Measurements from ENCODE around the gene CDC42BPB. TPM values are rescaled to one million over a fixed set of nuclear protein-coding genes. Genes with fewer than 3 reads are reported as not detected.

The CDC42BPB gene
- total RNA-seq, 1 experiment from 2014 or later = 1.6 TPM

DNA sequence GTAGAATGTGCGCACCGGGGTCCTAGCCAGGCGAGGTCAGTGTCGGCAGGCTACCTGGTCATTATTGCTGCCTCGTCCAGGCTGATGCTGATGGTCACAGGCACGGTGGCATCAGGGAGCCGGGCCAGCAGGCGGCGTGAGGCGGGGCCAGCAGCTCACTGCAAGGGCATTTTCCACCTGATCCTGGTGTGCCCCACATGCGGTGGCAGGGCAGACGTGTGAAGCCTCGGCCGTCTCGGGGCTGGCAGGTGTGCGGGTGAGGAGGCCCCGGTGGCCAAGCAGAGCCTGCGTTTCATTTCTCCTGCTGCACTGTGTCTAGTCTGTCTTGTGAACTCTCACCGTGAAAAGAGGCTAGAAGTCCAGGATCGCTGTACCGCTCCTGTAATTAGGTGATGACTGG, 146.9 kb downstream of the CDC42BPB start:
- peaks cover 24% of the 10 kb centered on the region for H3K36me3 ChIP-seq (ENCODE audit: insufficient read depth, low read length)
- H3K4me3 ChIP-seq (ENCODE audit: low read length) = no peak overlapping the region
- H3K27ac ChIP-seq (ENCODE audit: low read length) = peak overlapping the region; percentile 98
- peaks cover 55% of the 10 kb centered on the region for H3K4me1 ChIP-seq (ENCODE audit: low read length)
- no peaks in the 10 kb centered on the region for H3K9me3 ChIP-seq (ENCODE audit: low read length)
- H3K9ac ChIP-seq (ENCODE audit: low read length) = no peak overlapping the region
- H3K9me2 ChIP-seq (replicated peaks; ENCODE audit: insufficient read depth, low read length) = no peaks in the 10 kb centered on the region
- no peak overlapping the region for H2AFZ ChIP-seq (ENCODE audit: low read length)
- DNase-seq = no peak
- 0 out of 2 replicates have a peak, but pooled peaks cover 5% of the 10 kb centered on the region for H3K79me2 ChIP-seq (ENCODE audit: low read length)
- no peaks in the 10 kb centered on the region for H3K27me3 ChIP-seq (ENCODE audit: low read length)
- no peaks in the 10 kb centered on the region for H4K20me1 ChIP-seq (ENCODE audit: insufficient read depth, low read depth, low read length)
- H3K4me2 ChIP-seq (ENCODE audit: low read depth, low read length, poor library complexity, severe bottlenecking) = no peak overlapping the region

DNA sequence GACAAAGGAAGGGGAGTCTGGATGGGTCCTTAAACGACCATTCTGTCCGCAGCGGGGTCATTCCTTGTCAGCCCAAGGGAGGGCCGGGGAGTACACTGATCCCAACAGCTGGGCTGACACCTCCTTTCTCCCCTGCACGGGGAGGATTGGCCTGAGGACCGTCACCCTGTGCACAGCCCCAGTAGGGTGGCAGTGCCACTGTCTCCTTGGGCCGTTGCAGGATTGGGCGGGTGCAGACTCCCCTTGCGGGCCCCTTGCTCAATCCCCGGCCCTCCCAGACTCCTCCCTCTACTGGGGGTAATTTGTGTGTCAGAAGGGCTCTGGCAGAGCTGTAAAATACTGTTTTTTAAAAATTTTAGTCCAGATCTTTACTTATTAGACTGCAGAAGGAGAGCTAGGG, 147.4 kb downstream of the CDC42BPB start:
- Histone ChIP-seq H3K27ac (ENCODE audit: low read length) (peak overlapping the region; percentile 98), H4K20me1 (ENCODE audit: insufficient read depth, low read depth, low read length) (no peaks in the 10 kb centered on the region), H2AFZ (ENCODE audit: low read length) (no peak overlapping the region), H3K9me2 (replicated peaks; ENCODE audit: insufficient read depth, low read length) (no peaks in the 10 kb centered on the region), H3K4me1 (ENCODE audit: low read length) (peaks cover 49% of the 10 kb centered on the region), H3K27me3 (ENCODE audit: low read length) (no peaks in the 10 kb centered on the region), H3K4me3 (ENCODE audit: low read length) (no peak overlapping the region), H3K4me2 (ENCODE audit: low read depth, low read length, poor library complexity, severe bottlenecking) (no peak overlapping the region), H3K36me3 (ENCODE audit: insufficient read depth, low read length) (peaks cover 28% of the 10 kb centered on the region), H3K9me3 (ENCODE audit: low read length) (no peaks in the 10 kb centered on the region), H3K9ac (ENCODE audit: low read length) (no peak overlapping the region), H3K79me2 (ENCODE audit: low read length) (0 out of 2 replicates have a peak, but pooled peaks cover 5% of the 10 kb centered on the region)
- DNase-seq = no peak

DNA sequence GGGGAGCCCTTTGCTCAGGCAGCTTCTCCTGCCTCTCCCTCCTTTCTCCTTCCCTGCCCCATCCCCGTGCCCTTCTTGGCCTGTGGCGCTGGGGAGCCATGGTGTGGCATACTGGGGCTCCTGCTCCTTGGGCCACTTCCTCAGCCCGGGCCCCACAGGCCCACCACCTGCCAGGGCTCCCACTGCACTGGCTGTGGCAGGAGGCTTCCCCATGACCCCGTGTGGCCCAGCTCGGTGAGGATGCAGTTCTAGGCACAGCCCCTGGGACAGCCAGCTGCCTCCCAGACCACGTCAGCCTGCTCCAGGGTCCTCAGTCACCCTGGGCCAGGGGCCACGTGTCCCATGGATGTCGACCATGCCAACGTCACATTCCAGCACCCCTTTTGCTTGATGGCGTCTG, 147.9 kb downstream of the CDC42BPB start:
- Histone ChIP-seq H3K4me2 (ENCODE audit: low read depth, low read length, poor library complexity, severe bottlenecking) (no peak overlapping the region), H3K9me2 (replicated peaks; ENCODE audit: insufficient read depth, low read length) (no peaks in the 10 kb centered on the region), H3K9me3 (ENCODE audit: low read length) (no peaks in the 10 kb centered on the region), H3K4me3 (ENCODE audit: low read length) (no peak overlapping the region), H3K4me1 (ENCODE audit: low read length) (peaks cover 45% of the 10 kb centered on the region), H3K27ac (ENCODE audit: low read length) (peak overlapping the region; percentile 98), H3K79me2 (ENCODE audit: low read length) (0 out of 2 replicates have a peak, but pooled peaks cover 5% of the 10 kb centered on the region), H3K9ac (ENCODE audit: low read length) (no peak overlapping the region), H3K36me3 (ENCODE audit: insufficient read depth, low read length) (peaks cover 28% of the 10 kb centered on the region), H3K27me3 (ENCODE audit: low read length) (no peaks in the 10 kb centered on the region), H4K20me1 (ENCODE audit: insufficient read depth, low read depth, low read length) (no peaks in the 10 kb centered on the region), H2AFZ (ENCODE audit: low read length) (no peak overlapping the region)
- DNase-seq = no peak

DNA sequence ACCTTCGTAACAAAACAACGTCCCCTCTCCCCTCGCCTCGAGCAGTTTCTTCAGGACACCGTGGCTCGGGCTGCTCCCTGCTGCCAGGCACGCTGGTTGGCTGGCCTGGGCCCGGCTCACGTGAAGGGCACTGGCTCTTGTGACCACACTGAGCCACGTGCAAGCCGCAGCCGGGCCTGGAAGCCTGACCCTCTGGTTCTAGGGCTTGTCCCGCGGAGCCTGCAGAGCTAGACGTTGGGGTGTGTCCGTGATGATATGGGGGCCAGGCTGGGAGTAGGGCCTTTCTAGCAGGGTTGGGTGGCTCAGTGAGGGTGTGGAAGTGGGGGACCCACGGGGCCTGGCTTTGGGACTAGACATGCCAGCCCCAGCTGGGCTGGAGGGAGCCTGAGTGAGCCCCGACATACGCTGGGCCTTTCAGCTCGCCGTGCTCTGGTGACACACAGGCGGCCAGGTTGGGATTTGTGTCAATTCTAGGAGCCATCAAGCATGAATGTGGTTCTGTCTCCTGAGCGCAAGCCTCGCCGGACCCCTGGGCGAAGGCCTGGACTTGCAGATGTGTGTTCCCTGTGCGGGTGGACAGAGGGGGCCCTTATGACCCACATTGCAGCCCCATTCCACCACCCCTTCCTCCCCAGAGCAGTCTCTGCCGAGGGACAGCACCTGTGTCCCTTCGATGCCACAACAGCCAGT, 148.4 kb downstream of the CDC42BPB start:
- no peak overlapping the region for H3K4me3 ChIP-seq (ENCODE audit: low read length)
- peaks cover 5% of the 10 kb centered on the region; the same call in 1 of the 2 replicates for H3K79me2 ChIP-seq (ENCODE audit: low read length)
- no peak overlapping the region for H3K4me2 ChIP-seq (ENCODE audit: low read depth, low read length, poor library complexity, severe bottlenecking)
- no peaks in the 10 kb centered on the region for H3K27me3 ChIP-seq (ENCODE audit: low read length)
- no peaks in the 10 kb centered on the region for H4K20me1 ChIP-seq (ENCODE audit: insufficient read depth, low read depth, low read length)
- no peak overlapping the region for H2AFZ ChIP-seq (ENCODE audit: low read length)
- peaks cover 39% of the 10 kb centered on the region for H3K4me1 ChIP-seq (ENCODE audit: low read length)
- H3K9ac ChIP-seq (ENCODE audit: low read length) = no peak overlapping the region
- no peaks in the 10 kb centered on the region for H3K9me3 ChIP-seq (ENCODE audit: low read length)
- DNase-seq = no peak
- no peaks in the 10 kb centered on the region for H3K9me2 ChIP-seq (replicated peaks; ENCODE audit: insufficient read depth, low read length)
- H3K36me3 ChIP-seq (ENCODE audit: insufficient read depth, low read length) = peaks cover 31% of the 10 kb centered on the region
- peak overlapping the region; percentile 98 for H3K27ac ChIP-seq (ENCODE audit: low read length)

DNA sequence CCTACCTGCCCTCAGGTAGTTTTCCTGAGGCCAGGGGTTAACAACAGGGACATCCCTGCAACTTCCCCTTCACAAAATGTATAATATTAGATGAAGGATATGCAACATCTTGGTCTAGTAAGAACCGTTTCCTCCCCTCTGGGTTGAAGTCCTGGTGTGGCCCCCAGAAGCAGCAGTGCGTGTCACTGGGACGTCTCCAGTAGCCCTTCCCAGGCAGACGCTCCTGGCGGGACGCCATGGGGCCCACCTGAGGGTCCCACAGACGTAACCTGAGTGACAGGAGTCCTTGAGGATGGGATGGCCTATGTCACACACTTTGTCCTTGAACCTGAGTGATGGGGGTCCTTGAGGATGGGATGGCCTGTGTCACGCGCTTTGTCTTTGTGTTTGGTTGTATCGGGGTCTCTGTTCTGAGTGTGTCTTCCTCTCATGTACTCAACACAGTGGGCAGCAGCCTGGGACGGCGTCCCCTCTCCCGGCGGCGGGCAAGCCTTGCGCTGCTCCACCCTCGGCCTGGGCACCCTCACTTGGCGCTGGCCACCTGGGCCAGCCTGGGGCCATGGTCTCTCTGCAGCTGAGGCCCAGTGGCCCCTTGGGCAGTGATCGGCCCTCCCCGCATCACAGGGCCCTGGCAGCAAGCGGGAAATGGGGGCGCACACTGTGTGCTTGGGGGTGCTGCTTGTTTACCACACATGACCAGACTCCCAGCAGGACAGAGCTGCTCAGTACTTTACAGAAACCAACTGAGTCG, 149.2 kb downstream of the CDC42BPB start:
- peaks cover 39% of the 10 kb centered on the region for H3K36me3 ChIP-seq (ENCODE audit: insufficient read depth, low read length)
- H3K4me2 ChIP-seq (ENCODE audit: low read depth, low read length, poor library complexity, severe bottlenecking) = no peak overlapping the region
- H3K9me3 ChIP-seq (ENCODE audit: low read length) = no peaks in the 10 kb centered on the region
- DNase-seq = no peak
- no peaks in the 10 kb centered on the region for H4K20me1 ChIP-seq (ENCODE audit: insufficient read depth, low read depth, low read length)
- peaks cover 12% of the 10 kb centered on the region for H3K79me2 ChIP-seq (ENCODE audit: low read length)
- H3K4me1 ChIP-seq (ENCODE audit: low read length) = peaks cover 33% of the 10 kb centered on the region
- no peak overlapping the region for H3K9ac ChIP-seq (ENCODE audit: low read length)
- no peaks in the 10 kb centered on the region for H3K9me2 ChIP-seq (replicated peaks; ENCODE audit: insufficient read depth, low read length)
- H3K27ac ChIP-seq (ENCODE audit: low read length) = no peak overlapping the region
- H2AFZ ChIP-seq (ENCODE audit: low read length) = no peak overlapping the region
- no peaks in the 10 kb centered on the region for H3K27me3 ChIP-seq (ENCODE audit: low read length)
- H3K4me3 ChIP-seq (ENCODE audit: low read length) = no peak overlapping the region

DNA sequence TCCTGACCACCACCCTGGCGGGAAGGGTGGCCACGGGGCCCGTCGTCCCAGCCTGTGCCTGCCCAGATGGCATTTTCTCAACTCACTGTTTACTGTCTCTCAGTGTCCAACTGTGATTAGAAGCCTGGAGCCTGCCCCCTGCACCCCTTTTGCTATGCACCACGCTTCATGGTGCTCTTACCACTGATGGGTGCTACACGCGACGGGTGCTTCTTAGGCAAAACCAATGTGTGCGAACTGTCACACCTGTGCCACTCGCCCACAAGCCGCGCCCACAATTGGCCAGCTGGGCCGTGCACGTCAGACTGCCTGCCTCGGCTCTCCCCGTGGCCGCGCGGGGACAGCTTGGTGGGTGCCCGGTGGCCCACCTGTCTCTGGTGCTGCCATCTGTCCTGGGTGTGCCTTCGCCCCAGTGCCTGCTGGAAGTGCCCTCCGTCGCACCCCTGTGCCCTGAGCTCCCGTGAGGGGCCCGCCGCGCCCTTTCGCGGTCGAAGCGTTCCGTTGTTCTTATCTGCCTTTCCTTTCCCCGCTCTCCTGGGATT, 150.0 kb downstream of the CDC42BPB start:
- Histone ChIP-seq H3K27ac (ENCODE audit: low read length) (no peak overlapping the region), H3K9me3 (ENCODE audit: low read length) (no peaks in the 10 kb centered on the region), H3K36me3 (ENCODE audit: insufficient read depth, low read length) (peaks cover 46% of the 10 kb centered on the region), H3K27me3 (ENCODE audit: low read length) (no peaks in the 10 kb centered on the region), H3K4me2 (ENCODE audit: low read depth, low read length, poor library complexity, severe bottlenecking) (no peak overlapping the region), H3K4me3 (ENCODE audit: low read length) (no peak overlapping the region), H3K9ac (ENCODE audit: low read length) (no peak overlapping the region), H3K4me1 (ENCODE audit: low read length) (peaks cover 33% of the 10 kb centered on the region), H4K20me1 (ENCODE audit: insufficient read depth, low read depth, low read length) (no peaks in the 10 kb centered on the region), H3K79me2 (ENCODE audit: low read length) (peaks cover 20% of the 10 kb centered on the region), H3K9me2 (replicated peaks; ENCODE audit: insufficient read depth, low read length) (no peaks in the 10 kb centered on the region), H2AFZ (ENCODE audit: low read length) (no peak overlapping the region)
- DNase-seq = no peak

DNA sequence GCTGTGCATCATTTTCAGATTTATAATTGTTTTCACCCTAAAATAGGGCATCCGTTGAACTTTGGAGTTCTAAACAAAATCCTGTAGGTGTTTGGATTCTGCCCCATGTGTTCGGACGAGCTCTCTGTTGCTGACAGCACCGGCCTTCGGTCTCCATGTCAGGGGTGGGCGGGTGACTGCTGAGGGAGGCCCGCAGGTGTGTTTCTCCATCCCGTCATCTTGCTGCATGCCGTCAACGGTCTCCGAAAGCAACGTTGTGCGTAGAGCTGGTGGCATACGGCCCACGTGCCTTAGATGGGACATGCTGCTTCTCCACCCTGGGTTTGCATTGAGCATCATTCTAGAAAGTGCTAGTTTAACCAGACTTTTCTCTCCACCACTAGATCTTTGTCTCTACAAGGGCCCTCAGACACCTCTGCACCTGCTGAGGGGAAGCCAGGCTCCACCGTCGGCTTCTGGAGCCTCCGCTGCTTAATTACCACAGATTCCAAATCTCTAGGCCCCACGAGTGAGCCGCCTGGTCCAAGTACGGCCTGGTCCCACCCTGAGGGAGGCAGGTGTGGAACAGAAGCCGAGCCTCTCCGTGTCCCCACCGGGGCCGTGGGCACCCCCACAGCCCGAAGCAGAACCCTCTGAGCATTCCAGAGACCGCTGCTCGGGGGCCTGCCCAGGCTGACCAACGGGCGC, 150.6 kb downstream of the CDC42BPB start:
- H3K27ac ChIP-seq (ENCODE audit: low read length) = 0 out of 2 replicates have a peak overlapping the region, but pooled peaks have one; percentile 31
- H4K20me1 ChIP-seq (ENCODE audit: insufficient read depth, low read depth, low read length) = no peaks in the 10 kb centered on the region
- no peak overlapping the region for H3K4me3 ChIP-seq (ENCODE audit: low read length)
- peaks cover 33% of the 10 kb centered on the region for H3K4me1 ChIP-seq (ENCODE audit: low read length)
- H3K27me3 ChIP-seq (ENCODE audit: low read length) = no peaks in the 10 kb centered on the region
- H3K9me2 ChIP-seq (replicated peaks; ENCODE audit: insufficient read depth, low read length) = no peaks in the 10 kb centered on the region
- no peak for DNase-seq
- no peak overlapping the region for H3K4me2 ChIP-seq (ENCODE audit: low read depth, low read length, poor library complexity, severe bottlenecking)
- H3K79me2 ChIP-seq (ENCODE audit: low read length) = peaks cover 25% of the 10 kb centered on the region
- H2AFZ ChIP-seq (ENCODE audit: low read length) = no peak overlapping the region
- peaks cover 47% of the 10 kb centered on the region for H3K36me3 ChIP-seq (ENCODE audit: insufficient read depth, low read length)
- H3K9ac ChIP-seq (ENCODE audit: low read length) = no peak overlapping the region
- H3K9me3 ChIP-seq (ENCODE audit: low read length) = no peaks in the 10 kb centered on the region
